HG03558 (cell line): ENCODE results near the gene CCDC12.

Source experiments
- ATAC-seq: cut with Tn5 transposase; IDR thresholded peaks from one replicate; pipeline ENCODE4 v1.9.1; 2021; ENCODE audit warnings: moderate number of reproducible peaks; ENCODE audit not compliant: unreplicated experiment; ENCODE audit errors: extremely low read depth

Gene CCDC12

GRCh38 chr3:46997453-46998091 lies 21.0 kb upstream of the CCDC12 start:
- ATAC-seq, result no peak

GRCh38 chr3:46996689-46997452 lies 20.3 kb upstream of the CCDC12 start:
- ATAC-seq, result no peak

- no peak for ATAC-seq
Measured at GRCh38 chr3:46995901-46996562, 19.5 kb upstream of the CCDC12 start.

- ATAC-seq, result no peak
Measured at GRCh38 chr3:46994801-46995731, 18.5 kb upstream of the CCDC12 start.

- no peak for ATAC-seq
Measured at GRCh38 chr3:46993986-46994385, 17.4 kb upstream of the CCDC12 start.

GRCh38 chr3:46993292-46993691 lies 16.7 kb upstream of the CCDC12 start:
- ATAC-seq, result no peak

- no peak for ATAC-seq
Measured at GRCh38 chr3:46992231-46992630, 15.7 kb upstream of the CCDC12 start.

GRCh38 chr3:46991406-46992165 lies 15.0 kb upstream of the CCDC12 start:
- no peak for ATAC-seq

GRCh38 chr3:46990573-46991374 lies 14.2 kb upstream of the CCDC12 start:
- no peak for ATAC-seq

GRCh38 chr3:46989146-46989810 lies 12.7 kb upstream of the CCDC12 start:
- no peak for ATAC-seq

GRCh38 chr3:46988616-46989015 lies 12.1 kb upstream of the CCDC12 start:
- ATAC-seq, result no peak

- ATAC-seq, result no peak
Measured at GRCh38 chr3:46987743-46988401, 11.3 kb upstream of the CCDC12 start.

- no peak for ATAC-seq
Measured at GRCh38 chr3:46987319-46987742, 10.8 kb upstream of the CCDC12 start.

- no peak for ATAC-seq
Measured at GRCh38 chr3:46986782-46987310, 10.3 kb upstream of the CCDC12 start.

GRCh38 chr3:46986055-46986730 lies 9.6 kb upstream of the CCDC12 start:
- ATAC-seq, result no peak

- no peak for ATAC-seq
Measured at GRCh38 chr3:46985588-46985987, 9.0 kb upstream of the CCDC12 start.
